KG1 (cell line): ENCODE measurements around the gene TUBB.
"Not testable (repeated sequence)": the region's sequence is repeated elsewhere in the genome, so short reads cannot be mapped to it uniquely, and the experiment has no call there.

Experiments
- DNase-seq: peaks from one replicate; lab custom pipeline; 2025; lab: John Stamatoyannopoulos, UW

Gene TUBB

DNA sequence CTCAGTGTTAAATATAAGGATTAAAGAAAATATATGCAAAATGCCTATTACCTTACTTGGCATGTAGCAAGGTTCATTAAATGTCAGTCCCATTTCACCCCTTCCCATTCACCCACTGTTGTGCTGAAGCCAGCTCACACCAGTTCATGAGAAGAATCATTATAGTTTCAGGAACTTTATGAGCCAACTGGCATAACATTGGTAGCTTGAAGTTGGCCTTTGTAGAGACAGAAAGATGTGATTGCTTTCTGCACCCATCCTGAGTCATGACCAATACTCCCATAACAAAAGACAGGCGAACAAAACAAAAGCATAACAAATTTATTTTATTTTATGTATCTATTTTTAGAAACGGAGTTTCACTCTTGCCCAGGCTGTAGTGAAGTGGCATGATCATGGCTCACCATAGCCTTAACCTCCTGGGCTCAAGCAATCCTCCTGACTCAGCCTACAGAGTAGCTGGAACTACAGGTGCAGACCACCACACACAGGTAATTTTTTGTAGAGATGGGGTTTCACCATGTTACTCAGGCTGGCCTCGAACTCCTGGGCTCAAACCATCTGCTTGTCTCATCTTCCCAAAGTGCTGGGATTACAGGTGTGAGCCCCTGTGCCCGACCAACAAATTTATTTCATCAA, 41.8 kb downstream of the TUBB start:
- DNase-seq = no peak

DNA sequence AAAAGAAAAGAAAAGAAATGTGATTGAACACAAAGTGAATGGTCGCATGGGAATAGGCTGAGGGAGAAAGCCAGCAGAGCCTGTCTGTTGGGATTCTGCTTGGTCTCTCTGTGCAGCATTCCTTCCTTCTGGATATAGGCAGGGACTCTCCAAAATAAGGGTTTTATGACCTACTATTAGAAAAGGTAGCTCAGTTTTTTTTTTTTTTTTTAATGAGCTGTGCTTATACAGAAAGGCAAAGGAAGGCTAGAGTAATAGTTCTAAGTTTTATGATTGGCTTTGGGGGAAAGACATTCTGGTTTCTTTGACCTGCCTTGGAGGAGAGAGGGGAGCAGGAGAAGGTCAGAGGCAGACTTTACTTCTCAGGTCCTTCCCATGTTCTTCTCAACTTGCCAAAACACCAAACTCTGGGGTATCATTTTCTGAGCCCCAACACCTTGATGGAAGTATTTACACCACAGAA, 43.0 kb downstream of the TUBB start:
- DNase-seq = no peak

DNA sequence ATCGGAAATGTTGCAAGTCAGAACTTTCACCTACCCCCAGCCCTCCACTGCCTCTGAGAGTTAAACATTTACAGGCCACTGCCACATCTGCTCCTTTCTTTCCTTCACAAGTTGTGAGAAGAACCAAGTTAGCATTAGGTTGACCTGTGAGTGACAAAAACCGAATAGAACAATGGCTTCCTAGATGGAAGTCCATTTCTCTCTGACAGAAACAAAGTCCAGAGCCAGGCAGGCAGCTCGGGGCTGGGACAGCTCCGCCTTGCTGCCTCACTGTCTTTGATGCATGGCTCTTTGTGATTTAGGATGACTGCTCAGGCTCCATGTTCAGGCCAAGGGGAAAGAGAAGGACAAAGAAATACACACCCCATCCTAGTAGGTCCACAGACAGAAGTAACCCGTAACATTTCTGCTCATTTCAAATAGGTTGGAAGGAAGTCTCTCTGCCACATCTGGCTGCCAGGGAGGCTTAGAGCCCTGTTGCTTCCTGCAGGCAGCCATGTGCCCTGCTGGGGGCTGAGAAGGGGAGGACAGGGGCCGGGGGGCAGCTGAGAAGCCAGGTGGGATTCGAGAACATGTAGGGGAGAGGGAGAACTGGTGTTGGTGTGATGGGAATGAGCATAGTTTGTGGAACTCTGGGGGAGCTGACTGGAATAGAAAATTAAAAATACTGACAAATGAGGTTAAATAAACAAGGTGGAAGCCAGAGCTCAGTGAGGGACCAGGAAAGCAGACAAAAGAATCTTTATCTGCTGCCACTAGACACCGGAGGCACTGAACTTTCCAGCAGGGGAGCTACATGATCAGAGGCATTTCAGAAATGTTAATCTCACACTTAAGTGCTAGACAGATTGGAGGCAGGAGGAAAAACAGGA, 43.7 kb downstream of the TUBB start:
- DNase-seq = no peak

DNA sequence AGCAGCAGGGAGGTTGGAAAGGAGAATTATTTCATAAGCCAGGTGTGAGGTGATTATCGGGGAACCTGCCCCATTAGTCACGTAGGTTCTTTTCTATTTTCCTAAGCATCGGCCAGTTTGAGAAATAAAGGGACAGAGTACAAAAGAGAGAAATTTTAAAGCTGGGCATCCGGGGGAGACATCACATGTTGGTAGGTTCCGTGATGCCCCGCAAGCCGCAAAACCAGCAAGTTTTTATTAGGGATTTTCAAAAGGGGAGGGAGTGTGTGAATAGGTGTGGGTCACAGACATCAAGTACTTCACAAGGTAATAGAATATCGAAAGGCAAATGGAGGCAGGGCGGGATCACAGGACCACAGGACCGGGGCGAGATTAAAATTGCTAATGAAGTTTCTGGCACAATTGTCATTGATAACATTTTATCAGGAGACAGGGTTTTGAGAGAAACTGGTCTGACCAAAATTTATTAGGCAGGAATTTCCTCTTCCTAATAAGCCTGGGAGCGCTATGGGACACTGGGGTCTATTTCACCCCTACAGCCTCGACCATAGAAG, 44.4 kb downstream of the TUBB start:
- not testable (repeated sequence) for DNase-seq

DNA sequence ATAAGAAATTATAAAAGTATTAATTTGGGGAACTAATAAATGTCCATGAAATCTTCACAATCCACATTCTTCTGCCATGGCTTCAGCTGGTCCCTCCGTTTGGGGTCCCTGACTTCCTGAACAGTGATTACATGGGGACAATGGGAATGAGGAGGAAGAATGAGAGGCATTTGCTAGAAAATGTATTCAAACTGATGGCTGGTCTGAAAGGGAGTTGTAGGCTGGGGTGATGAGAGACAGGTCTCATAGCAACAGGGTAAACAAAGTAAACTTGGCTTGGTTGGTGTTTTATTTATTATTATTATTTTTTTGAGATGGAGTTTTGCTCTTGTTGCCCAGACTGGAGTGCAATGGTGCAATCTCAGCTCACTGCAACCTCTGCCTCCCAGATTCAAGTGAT, 45.3 kb downstream of the TUBB start:
- DNase-seq = not testable (repeated sequence)

DNA sequence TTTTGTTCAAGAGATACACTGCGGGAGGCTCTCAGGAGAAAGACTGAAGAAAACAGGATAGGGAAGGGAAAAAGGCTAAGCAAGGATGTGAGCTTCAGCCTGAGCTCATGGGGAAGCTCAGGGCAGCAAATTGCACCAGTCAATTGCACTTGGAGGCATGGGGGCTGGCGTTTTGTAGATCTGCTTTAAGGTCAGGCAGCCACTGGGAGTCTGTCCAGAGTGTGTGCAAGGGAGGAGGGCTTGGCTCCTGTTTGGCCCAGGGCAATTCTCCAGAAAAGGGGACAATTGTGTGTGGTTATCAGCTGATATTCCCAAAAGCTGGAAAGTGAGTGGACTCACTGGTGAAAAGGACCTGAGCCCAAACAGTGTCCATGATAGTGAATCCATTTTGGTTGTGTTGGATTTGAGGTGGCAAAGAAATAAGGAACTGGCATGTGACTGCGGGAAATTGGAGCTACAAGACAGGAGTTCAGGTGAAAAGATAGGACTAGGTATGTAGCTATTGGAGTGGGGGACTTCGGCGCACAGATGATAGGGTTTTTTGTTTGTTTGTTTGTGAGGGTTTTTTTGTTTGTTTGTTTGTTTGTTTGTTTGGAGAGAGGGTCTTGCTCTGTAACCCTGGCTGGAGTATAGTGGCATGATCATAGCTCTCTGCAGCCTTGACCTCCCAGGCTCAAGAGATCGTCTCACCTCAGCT, 46.5 kb downstream of the TUBB start:
- no peak for DNase-seq

DNA sequence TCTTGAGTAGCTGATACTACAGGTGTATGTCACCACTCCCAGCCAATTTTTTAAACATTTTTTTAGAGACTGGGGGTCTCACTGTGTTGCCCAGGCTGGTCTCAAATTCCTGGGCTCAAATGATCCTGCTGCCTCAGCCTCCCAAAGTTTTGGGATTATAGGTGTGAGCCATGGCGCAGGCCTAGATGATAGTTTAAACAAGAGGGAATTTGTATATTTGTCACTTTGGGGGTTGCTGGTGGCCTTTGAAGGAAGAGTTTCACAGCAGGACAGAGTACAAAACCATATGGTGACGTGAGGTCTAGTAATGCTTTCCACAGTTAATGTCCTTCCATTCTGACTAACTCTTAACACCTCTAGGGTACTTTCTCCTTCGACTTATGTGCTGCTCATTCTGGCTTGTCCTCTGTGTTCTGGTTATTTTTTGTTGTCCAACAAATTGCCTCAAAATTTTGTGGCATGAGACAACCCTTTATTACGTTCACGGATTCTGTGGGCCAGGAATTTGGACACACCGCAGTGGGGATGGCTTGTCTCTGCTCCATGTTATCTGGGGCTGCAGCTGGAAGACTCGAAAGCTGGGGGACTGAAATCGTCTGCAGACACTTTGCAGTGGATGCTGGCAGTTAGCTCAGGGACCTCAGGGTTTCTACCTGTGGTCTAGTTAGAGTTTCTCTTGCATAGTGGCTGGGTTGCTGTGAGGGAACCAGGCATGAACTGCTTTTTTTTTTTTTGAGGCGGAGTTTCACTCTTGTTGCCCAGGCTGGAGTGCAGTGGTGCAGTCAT, 47.2 kb downstream of the TUBB start:
- DNase-seq = no peak

DNA sequence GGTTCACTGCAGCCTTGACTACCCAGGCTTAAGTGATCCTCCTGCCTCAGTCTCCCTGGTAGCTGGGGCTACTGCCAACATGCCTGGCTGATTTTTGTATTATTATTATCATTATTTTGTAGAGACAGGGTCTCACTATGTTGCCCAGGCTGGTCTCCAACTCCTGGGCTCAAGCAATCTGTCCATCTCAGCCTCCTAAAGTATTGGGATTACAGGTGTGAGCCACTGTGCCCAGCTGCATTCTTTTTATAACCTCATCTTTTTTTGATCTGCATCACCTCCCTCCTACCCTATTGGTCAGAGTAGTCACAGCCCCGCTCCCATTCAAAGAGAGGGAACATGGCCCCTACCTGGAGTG, 47.8 kb downstream of the TUBB start:
- no peak for DNase-seq

DNA sequence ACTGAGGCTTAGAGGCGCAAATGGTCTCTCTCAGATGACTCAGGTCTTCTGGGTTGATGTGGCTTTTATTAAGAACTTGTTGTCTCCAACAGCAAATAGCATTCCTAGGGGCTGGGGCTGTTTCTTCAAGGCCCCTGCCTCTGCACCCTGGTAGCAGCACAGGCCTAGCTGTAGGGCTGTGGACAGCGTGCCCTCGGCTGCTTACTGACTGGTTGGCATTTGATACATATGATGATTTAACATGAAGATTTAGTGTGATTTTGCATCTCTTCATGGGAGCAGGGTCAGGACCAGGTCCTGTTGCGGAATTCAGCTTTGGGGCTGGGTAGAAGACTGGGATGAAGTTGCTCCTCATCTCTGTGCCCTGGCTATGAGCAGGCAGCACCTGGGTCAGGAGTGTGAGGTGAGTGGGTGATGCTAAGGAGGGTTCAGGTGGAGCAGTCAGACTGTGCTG, 48.5 kb downstream of the TUBB start:
- no peak for DNase-seq

DNA sequence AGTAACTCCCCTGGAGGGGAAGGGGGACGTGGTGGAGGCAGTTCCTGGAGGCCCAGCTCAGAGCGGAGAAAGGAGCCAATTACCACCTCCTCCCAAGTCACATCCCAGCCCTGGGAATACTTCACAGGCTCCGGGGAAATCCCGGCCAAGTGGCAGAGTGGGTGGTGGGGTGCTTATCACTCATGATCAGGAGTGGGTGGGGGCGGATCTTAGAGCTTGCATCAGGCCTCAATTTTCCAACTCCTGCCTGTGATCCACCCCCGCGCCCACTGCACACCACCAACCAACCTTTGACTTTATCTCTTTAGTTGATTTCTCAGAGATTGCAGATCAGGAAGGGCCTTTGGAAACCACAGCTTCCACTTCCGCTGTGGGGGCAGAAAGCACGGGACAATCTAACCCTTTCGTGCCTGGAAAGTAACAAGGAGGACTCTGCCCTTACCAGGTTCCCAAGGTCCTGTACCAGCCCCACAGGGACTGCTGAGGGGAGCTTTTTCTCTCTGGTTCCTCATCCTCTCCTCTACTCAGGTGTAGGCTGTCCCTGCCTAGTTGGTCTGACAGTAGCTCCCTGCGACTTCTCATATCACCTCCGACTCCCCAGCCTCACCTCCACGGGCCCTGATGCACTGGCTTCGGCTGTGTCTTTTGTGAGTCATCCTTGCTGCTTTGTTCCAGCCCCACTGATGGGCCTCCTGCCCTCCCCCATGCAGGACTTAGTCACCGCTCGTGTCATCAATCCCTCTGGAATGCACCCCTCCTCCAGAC, 49.1 kb downstream of the TUBB start:
- DNase-seq = no peak

DNA sequence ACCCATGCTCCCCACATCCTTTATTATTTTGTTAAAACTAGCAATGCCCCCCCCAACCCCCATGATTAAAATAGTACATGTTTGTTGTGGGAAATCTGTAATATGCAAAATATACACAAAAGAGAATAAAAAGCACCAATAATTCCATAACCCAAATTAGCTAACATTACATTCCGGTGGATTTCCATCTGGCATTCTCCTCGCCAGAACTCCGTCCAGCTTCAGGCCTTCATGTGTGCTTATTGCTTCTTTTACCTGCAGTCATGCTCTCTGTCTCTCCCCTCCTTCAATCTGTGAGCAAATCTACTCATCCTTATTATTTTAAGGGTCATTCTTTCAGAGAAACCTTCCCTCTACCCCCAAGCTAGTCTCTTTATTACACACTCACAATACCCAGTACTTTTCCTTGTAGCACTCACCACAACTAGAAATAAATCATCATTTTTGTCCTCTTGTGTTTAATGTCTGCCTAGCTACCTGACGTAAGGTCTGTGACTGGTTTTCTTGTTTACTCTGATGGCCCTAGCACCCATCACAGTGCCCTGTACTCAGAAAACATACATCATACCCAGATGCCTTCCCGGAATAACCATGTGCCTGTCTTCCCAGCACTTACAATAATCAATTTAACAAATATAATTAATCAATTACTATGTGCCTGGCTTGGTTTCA, 49.8 kb downstream of the TUBB start:
- DNase-seq = no peak

DNA sequence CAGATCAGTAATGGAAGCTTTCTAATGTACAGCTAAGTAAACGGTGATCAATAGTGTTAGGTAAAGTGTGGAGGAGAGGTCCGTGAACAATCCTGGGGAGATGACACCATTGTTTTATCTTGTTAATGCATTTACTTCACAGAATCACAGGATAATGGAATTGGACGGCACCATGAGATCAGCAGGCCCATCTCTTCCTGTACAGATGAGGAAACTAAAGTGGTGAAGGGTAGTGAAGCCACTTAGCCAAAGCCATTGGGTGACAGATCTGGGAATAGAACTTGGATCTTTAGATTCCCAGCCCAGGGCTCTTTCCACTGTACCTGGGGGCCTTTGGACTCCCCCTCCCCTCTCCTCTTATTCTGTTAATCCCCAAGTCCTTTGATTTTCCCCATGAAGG, 50.4 kb downstream of the TUBB start:
- DNase-seq = no peak

DNA sequence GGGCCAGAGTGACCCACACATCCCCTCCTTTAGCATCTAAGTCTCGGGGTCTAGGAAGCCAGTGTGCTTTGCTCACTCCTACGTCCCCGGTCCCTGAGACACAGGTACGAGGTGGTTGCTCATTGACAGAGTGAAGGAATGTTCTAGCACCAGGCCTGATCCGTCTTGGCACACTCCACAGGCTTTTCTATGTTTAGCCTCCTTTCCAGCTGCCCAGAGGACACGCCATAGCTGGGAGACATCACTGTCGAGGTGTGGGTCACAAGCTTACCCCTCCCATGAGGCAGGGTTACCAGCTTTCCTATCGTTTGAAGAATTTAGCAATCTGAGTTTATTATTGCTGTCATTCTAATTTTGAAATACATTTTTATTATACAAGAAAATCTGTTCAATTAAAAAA, 54.5 kb downstream of the TUBB start:
- DNase-seq = no peak
